Nephron (organoid): ENCODE data around the gene CECR2.

Source experiments
- H3K27ac Mint-ChIP-seq, 3 experiments: 2 replicates each; pipeline ENCODE4 v1.8.0; 2020; ENCODE audit warnings: mixed read lengths in 3 of 3, mild to moderate bottlenecking in 2 of 3, moderate library complexity in 1 of 3
- H3K27me3 Mint-ChIP-seq: 2 replicates; pipeline ENCODE4 v1.8.0; 2021; ENCODE audit warnings: low read depth, mild to moderate bottlenecking, moderate library complexity, mixed read lengths
- H3K36me3 Mint-ChIP-seq: 2 replicates; pipeline ENCODE4 v1.8.0; 2020; ENCODE audit warnings: low read depth, mixed read lengths
- H3K4me1 Mint-ChIP-seq: 2 replicates; pipeline ENCODE4 v1.8.0; 2020; ENCODE audit warnings: mixed read lengths
- H3K4me3 Mint-ChIP-seq, 3 experiments: 2 replicates each; pipeline ENCODE4 v1.8.0; 2020; ENCODE audit warnings: mild to moderate bottlenecking in 3 of 3, mixed read lengths in 3 of 3, moderate library complexity in 2 of 3
- H3K9me3 Mint-ChIP-seq: 2 replicates; pipeline ENCODE4 v1.8.0; 2020; ENCODE audit warnings: mixed read lengths
- CTCF ChIP-seq, 3 experiments: fragments of 200-600 bp; sonication (generic); IDR thresholded peaks; one replicate each; pipeline ENCODE4 v1.5.0; 2021; ENCODE audit warnings: antibody characterized with exemption in 3 of 3; ENCODE audit not compliant: unreplicated experiment in 3 of 3

Gene CECR2

GRCh38 chr22:17443405-17444203, 74.3 kb downstream of the CECR2 start:
- H3K4me3 Mint-ChIP-seq = peak overlapping the region in 2 of 3 experiments; percentile 45 to 68
- no peaks in the 10 kb centered on the region for H3K9me3 Mint-ChIP-seq
- H3K27me3 Mint-ChIP-seq = no peaks in the 10 kb centered on the region
- H3K4me1 Mint-ChIP-seq = peaks cover 36% of the 10 kb centered on the region
- peak overlapping the region; percentile 51 to 75 (median 73) for H3K27ac Mint-ChIP-seq
- no peak for TF ChIP-seq CTCF (IDR thresholded peaks at IDR 0.05; ENCODE audit: unreplicated experiment in 3 of 3)
- no peaks in the 10 kb centered on the region for H3K36me3 Mint-ChIP-seq

GRCh38 chr22:17444204-17444504, 74.9 kb downstream of the CECR2 start:
- Mint-ChIP-seq H3K27ac (peak overlapping the region; percentile 51 to 75 (median 73)), H3K9me3 (no peaks in the 10 kb centered on the region), H3K36me3 (no peaks in the 10 kb centered on the region), H3K4me1 (peaks cover 36% of the 10 kb centered on the region), H3K27me3 (no peaks in the 10 kb centered on the region), H3K4me3 (no peak overlapping the region)
- TF ChIP-seq CTCF (IDR thresholded peaks at IDR 0.05; ENCODE audit: unreplicated experiment in 3 of 3) = no peak

GRCh38 chr22:17446698-17447097, 77.4 kb downstream of the CECR2 start:
- Mint-ChIP-seq H3K4me3 (no peak overlapping the region), H3K9me3 (no peaks in the 10 kb centered on the region), H3K27ac (no peak overlapping the region), H3K27me3 (no peaks in the 10 kb centered on the region), H3K4me1 (peaks cover 24% of the 10 kb centered on the region), H3K36me3 (peaks cover 6% of the 10 kb centered on the region)
- TF ChIP-seq CTCF (IDR thresholded peaks at IDR 0.05; ENCODE audit: unreplicated experiment in 3 of 3) = no peak

- peaks cover 6% of the 10 kb centered on the region for H3K9me3 Mint-ChIP-seq
- no peaks in the 10 kb centered on the region for H3K27me3 Mint-ChIP-seq
- no peak overlapping the region for H3K27ac Mint-ChIP-seq
- peaks cover 5% of the 10 kb centered on the region for H3K4me1 Mint-ChIP-seq
- no peak overlapping the region for H3K4me3 Mint-ChIP-seq
- H3K36me3 Mint-ChIP-seq = peaks cover 33% of the 10 kb centered on the region
- TF ChIP-seq CTCF (IDR thresholded peaks at IDR 0.05; ENCODE audit: unreplicated experiment in 3 of 3) = no peak
Measured at GRCh38 chr22:17451316-17451715, 82.1 kb downstream of the CECR2 start.

GRCh38 chr22:17460895-17461294, 91.6 kb downstream of the CECR2 start:
- peaks cover 9% of the 10 kb centered on the region for H3K4me1 Mint-ChIP-seq
- H3K36me3 Mint-ChIP-seq = peaks cover 4% of the 10 kb centered on the region
- no peak for TF ChIP-seq CTCF (IDR thresholded peaks at IDR 0.05; ENCODE audit: unreplicated experiment in 3 of 3)
- H3K27ac Mint-ChIP-seq = no peak overlapping the region
- H3K4me3 Mint-ChIP-seq = no peak overlapping the region
- H3K27me3 Mint-ChIP-seq = no peaks in the 10 kb centered on the region
- H3K9me3 Mint-ChIP-seq = no peaks in the 10 kb centered on the region

GRCh38 chr22:17470880-17471500, 101.7 kb downstream of the CECR2 start:
- TF ChIP-seq CTCF (IDR thresholded peaks at IDR 0.05; ENCODE audit: unreplicated experiment in 3 of 3) = no peak
- H3K4me1 Mint-ChIP-seq = peaks cover 48% of the 10 kb centered on the region
- peak overlapping the region in 2 of 3 experiments; percentile 37 to 78 for H3K27ac Mint-ChIP-seq

More at GRCh38 chr22:17470880-17471500, 101.7 kb downstream of the CECR2 start:
- Mint-ChIP-seq H3K27me3 (no peaks in the 10 kb centered on the region), H3K9me3 (no peaks in the 10 kb centered on the region), H3K4me3 (no peak overlapping the region), H3K36me3 (peaks cover 9% of the 10 kb centered on the region)
